Mucosa of stomach (tissue), 1 donor: ENCODE measurements around the gene FRS3.
A peak's percentile ranks its signal among the peaks of the same experiment; 100 is the strongest.
"Not testable (repeated sequence)": the region's sequence is repeated elsewhere in the genome, so short reads cannot be mapped to it uniquely, and the experiment has no call there.

Experiments
- H3K27me3 ChIP-seq: one replicate; pipeline ENCODE4 v1.7.0; 2013; ENCODE audit warnings: mild to moderate bottlenecking, low read length; ENCODE audit not compliant: control insufficient read depth, insufficient read depth
- H3K36me3 ChIP-seq: one replicate; pipeline ENCODE4 v1.7.0; 2013; ENCODE audit warnings: low read length; ENCODE audit not compliant: control insufficient read depth, insufficient read depth
- H3K4me1 ChIP-seq: one replicate; pipeline ENCODE4 v1.7.0; 2013; ENCODE audit warnings: mild to moderate bottlenecking, low read length; ENCODE audit not compliant: control insufficient read depth, insufficient read depth
- H3K4me3 ChIP-seq: one replicate; pipeline ENCODE4 v1.7.0; 2013; ENCODE audit warnings: low read length
- H3K9ac ChIP-seq: one replicate; pipeline ENCODE4 v1.7.0; 2013; ENCODE audit warnings: mild to moderate bottlenecking, low read length, moderate library complexity
- H3K9me3 ChIP-seq: one replicate; pipeline ENCODE4 v1.7.0; 2013; ENCODE audit warnings: mild to moderate bottlenecking, low read length, moderate library complexity; ENCODE audit not compliant: control insufficient read depth
- donor health status: Pancreatic carcinoma.

FRS3 gene

GRCh38 chr6:41775293-41775882 lies 4.3 kb downstream of the FRS3 start:
- peaks cover 13% of the 10 kb centered on the region for H3K36me3 ChIP-seq
- no peak overlapping the region for H3K4me3 ChIP-seq
- H3K27me3 ChIP-seq, result no peaks in the 10 kb centered on the region

GRCh38 chr6:41774841-41775240 lies 4.9 kb downstream of the FRS3 start:
- H3K9ac ChIP-seq, result no peak overlapping the region
- H3K36me3 ChIP-seq, result peaks cover 13% of the 10 kb centered on the region

More at GRCh38 chr6:41775293-41775882, 4.3 kb downstream of the FRS3 start:
- Histone ChIP-seq H3K9me3 (no peaks in the 10 kb centered on the region), H3K9ac (no peak overlapping the region), H3K4me1 (peaks cover 21% of the 10 kb centered on the region)

GRCh38 chr6:41771058-41771983 lies 8.4 kb downstream of the FRS3 start:
- Histone ChIP-seq H3K9ac (no peak overlapping the region), H3K4me3 (no peak overlapping the region), H3K36me3 (peaks cover 13% of the 10 kb centered on the region), H3K27me3 (no peaks in the 10 kb centered on the region), H3K4me1 (peaks cover 46% of the 10 kb centered on the region), H3K9me3 (no peaks in the 10 kb centered on the region)

More at GRCh38 chr6:41774841-41775240, 4.9 kb downstream of the FRS3 start:
- no peak overlapping the region for H3K4me3 ChIP-seq
- no peaks in the 10 kb centered on the region for H3K27me3 ChIP-seq
- peaks cover 21% of the 10 kb centered on the region for H3K4me1 ChIP-seq
- H3K9me3 ChIP-seq, result no peaks in the 10 kb centered on the region

- Histone ChIP-seq H3K4me1 (peaks cover 42% of the 10 kb centered on the region), H3K4me3 (no peak overlapping the region), H3K36me3 (peaks cover 13% of the 10 kb centered on the region), H3K9me3 (no peaks in the 10 kb centered on the region), H3K27me3 (no peaks in the 10 kb centered on the region), H3K9ac (no peak overlapping the region)
Observed at GRCh38 chr6:41770381-41771057, 9.2 kb downstream of the FRS3 start.

GRCh38 chr6:41769376-41769775 lies 10.3 kb downstream of the FRS3 start:
- Histone ChIP-seq H3K27me3 (no peaks in the 10 kb centered on the region), H3K4me3 (no peak overlapping the region), H3K9ac (peak overlapping the region; percentile 22), H3K9me3 (no peaks in the 10 kb centered on the region), H3K4me1 (peaks cover 35% of the 10 kb centered on the region), H3K36me3 (peaks cover 5% of the 10 kb centered on the region)

- H3K4me1 ChIP-seq, result peaks cover 35% of the 10 kb centered on the region
- H3K36me3 ChIP-seq, result peaks cover 5% of the 10 kb centered on the region
- H3K27me3 ChIP-seq, result no peaks in the 10 kb centered on the region
- no peak overlapping the region for H3K4me3 ChIP-seq
- peak overlapping the region; percentile 22 for H3K9ac ChIP-seq
- H3K9me3 ChIP-seq, result no peaks in the 10 kb centered on the region
Observed at GRCh38 chr6:41768545-41769308, 11.0 kb downstream of the FRS3 start.

- H3K9ac ChIP-seq, result peak overlapping the region; percentile 38
- H3K36me3 ChIP-seq, result peaks cover 5% of the 10 kb centered on the region
- no peaks in the 10 kb centered on the region for H3K27me3 ChIP-seq
- H3K9me3 ChIP-seq, result no peaks in the 10 kb centered on the region
- peaks cover 35% of the 10 kb centered on the region for H3K4me1 ChIP-seq
- no peak overlapping the region for H3K4me3 ChIP-seq
Observed at GRCh38 chr6:41767112-41767833, 12.4 kb downstream of the FRS3 start.

- H3K9me3 ChIP-seq, H3K36me3 ChIP-seq, H3K27me3 ChIP-seq, H3K9ac ChIP-seq, H3K4me3 ChIP-seq: not testable (repeated sequence)
- peaks cover 35% of the 10 kb centered on the region for H3K4me1 ChIP-seq
Observed at GRCh38 chr6:41766043-41766664, 13.5 kb downstream of the FRS3 start.

- Histone ChIP-seq H3K9me3 (no peaks in the 10 kb centered on the region), H3K27me3 (no peaks in the 10 kb centered on the region), H3K36me3 (no peaks in the 10 kb centered on the region), H3K4me3 (no peak overlapping the region), H3K4me1 (peaks cover 45% of the 10 kb centered on the region), H3K9ac (no peak overlapping the region)
Observed at GRCh38 chr6:41763470-41763869, 16.2 kb downstream of the FRS3 start.

- H3K36me3 ChIP-seq, result no peaks in the 10 kb centered on the region
Observed at GRCh38 chr6:41759905-41760579, 19.7 kb downstream of the FRS3 start.

More at GRCh38 chr6:41759905-41760579, 19.7 kb downstream of the FRS3 start:
- H3K4me1 ChIP-seq, result peaks cover 31% of the 10 kb centered on the region
- no peaks in the 10 kb centered on the region for H3K9me3 ChIP-seq
- no peak overlapping the region for H3K9ac ChIP-seq
- H3K4me3 ChIP-seq, result no peak overlapping the region
- H3K27me3 ChIP-seq, result no peaks in the 10 kb centered on the region
